H9 (cell line): Measurements from ENCODE around the gene WDR27. TPM values are rescaled to one million over a fixed set of nuclear protein-coding genes. Genes with fewer than 3 reads are reported as not detected.
A peak's percentile ranks its signal among the peaks of the same experiment; 100 is the strongest.

ENCODE experiments used
- DNase-seq: peaks from one replicate; pipeline ENCODE4 v3.0.0-alpha.2; 2017
- H2AFZ ChIP-seq: one replicate; pipeline ENCODE4 v1.6.1; 2013; ENCODE audit warnings: mild to moderate bottlenecking, low read length, control low read depth, moderate library complexity
- H2AK5ac ChIP-seq: 2 replicates; pipeline ENCODE4 v1.6.1; 2013; ENCODE audit warnings: low read length, control low read depth, mixed read lengths; ENCODE audit not compliant: insufficient read length
- H2BK120ac ChIP-seq: one replicate; pipeline ENCODE4 v1.6.1; 2013; ENCODE audit warnings: low read depth, mild to moderate bottlenecking, low read length, control low read depth, inconsistent platforms; ENCODE audit not compliant: poor library complexity, severe bottlenecking
- H2BK12ac ChIP-seq: 2 replicates; pipeline ENCODE4 v1.6.1; 2013; ENCODE audit warnings: low read length, control low read depth, mixed read lengths, low read depth; ENCODE audit not compliant: insufficient read length
- H2BK15ac ChIP-seq: 2 replicates; pipeline ENCODE4 v1.6.1; 2013; ENCODE audit warnings: low read depth, low read length, control low read depth
- H2BK20ac ChIP-seq: one replicate; pipeline ENCODE4 v1.6.1; 2013; ENCODE audit warnings: low read depth, mild to moderate bottlenecking, low read length, control low read depth, inconsistent platforms; ENCODE audit not compliant: poor library complexity, severe bottlenecking
- H2BK5ac ChIP-seq: 2 replicates; pipeline ENCODE4 v1.6.1; 2013; ENCODE audit warnings: low read length, control low read depth, mixed read lengths; ENCODE audit not compliant: insufficient read length
- H3K14ac ChIP-seq: 2 replicates; pipeline ENCODE4 v1.6.1; 2013; ENCODE audit warnings: low read length, control low read depth; ENCODE audit not compliant: insufficient read depth
- H3K18ac ChIP-seq: 2 replicates; pipeline ENCODE4 v1.6.1; 2013; ENCODE audit warnings: low read depth, mild to moderate bottlenecking, mixed read lengths, low read length, control low read depth; ENCODE audit not compliant: insufficient read length
- H3K23ac ChIP-seq: 2 replicates; pipeline ENCODE4 v1.6.1; 2013; ENCODE audit warnings: low read length, control low read depth, mixed read lengths, low read depth; ENCODE audit not compliant: insufficient read length
- H3K23me2 ChIP-seq: 2 replicates; pipeline ENCODE4 v1.6.1; 2013; ENCODE audit warnings: low read depth, mild to moderate bottlenecking, mixed read lengths, low read length, control low read depth; ENCODE audit not compliant: insufficient read length, poor library complexity, severe bottlenecking
- H3K27ac ChIP-seq: 2 replicates; pipeline ENCODE4 v1.5.1; 2013; ENCODE audit warnings: low read length, control low read depth, mixed read lengths, low read depth; ENCODE audit not compliant: insufficient read length
- H3K27me3 ChIP-seq: 2 replicates; pipeline ENCODE4 v1.6.1; 2013; ENCODE audit warnings: low read length, control low read depth, inconsistent platforms; ENCODE audit not compliant: insufficient read depth
- H3K4ac ChIP-seq: 2 replicates; pipeline ENCODE4 v1.6.1; 2013; ENCODE audit warnings: low read depth, mild to moderate bottlenecking, control low read depth, inconsistent platforms, low read length, moderate library complexity
- H3K4me1 ChIP-seq: 2 replicates; pipeline ENCODE4 v1.6.1; 2013; ENCODE audit warnings: low read length, control low read depth, inconsistent platforms; ENCODE audit not compliant: insufficient read depth
- H3K4me2 ChIP-seq: 2 replicates; pipeline ENCODE4 v1.6.1; 2013; ENCODE audit warnings: low read length, control low read depth, mixed read lengths; ENCODE audit not compliant: insufficient read length, insufficient read depth
- H3K56ac ChIP-seq: 2 replicates; pipeline ENCODE4 v1.6.1; 2013; ENCODE audit warnings: low read depth, mild to moderate bottlenecking, mixed read lengths, low read length, control low read depth; ENCODE audit not compliant: insufficient read length
- H3K79me1 ChIP-seq: 2 replicates; pipeline ENCODE4 v1.6.1; 2013; ENCODE audit warnings: low read depth, mild to moderate bottlenecking, moderate library complexity, low read length, control low read depth, inconsistent platforms; ENCODE audit not compliant: insufficient read depth, poor library complexity, severe bottlenecking
- H3K79me2 ChIP-seq: 2 replicates; pipeline ENCODE4 v1.6.1; 2013; ENCODE audit warnings: low read length, control low read depth, inconsistent platforms; ENCODE audit not compliant: insufficient read depth
- H3K9ac ChIP-seq: 2 replicates; pipeline ENCODE4 v1.6.1; 2013; ENCODE audit warnings: low read length, control low read depth, mixed read lengths; ENCODE audit not compliant: insufficient read length; ENCODE audit errors: extremely low read depth
- H3K9me3 ChIP-seq: one replicate; pipeline ENCODE4 v1.6.1; 2013; ENCODE audit warnings: low read depth, low read length, inconsistent platforms; ENCODE audit not compliant: control insufficient read depth
- H3T11ph ChIP-seq: one replicate; pipeline ENCODE4 v1.6.1; 2013; ENCODE audit warnings: mild to moderate bottlenecking, low read length, control low read depth, inconsistent platforms
- H4K20me1 ChIP-seq: one replicate; pipeline ENCODE4 v1.6.1; 2013; ENCODE audit not compliant: control insufficient read depth, insufficient read length, insufficient read depth
- H4K5ac ChIP-seq: 2 replicates; pipeline ENCODE4 v1.6.1; 2013; ENCODE audit warnings: low read depth, mild to moderate bottlenecking, mixed read lengths, low read length, control low read depth; ENCODE audit not compliant: insufficient read length
- H4K8ac ChIP-seq: replicated peaks from 2 replicates; pipeline ENCODE4 v1.6.1; 2013; ENCODE audit warnings: low read length, control low read depth, mixed read lengths, low read depth; ENCODE audit not compliant: insufficient read length
- H4K91ac ChIP-seq: 2 replicates; pipeline ENCODE4 v1.6.1; 2013; ENCODE audit warnings: low read depth, mild to moderate bottlenecking, moderate library complexity, mixed read lengths, low read length, control low read depth; ENCODE audit not compliant: insufficient read length
- H3K27ac Mint-ChIP-seq, 3 experiments: 2 replicates in 2 of 3; 3 replicates in 1 of 3; pipeline ENCODE4 v1.8.0; 2020 to 2021; ENCODE audit warnings: mixed read lengths in 3 of 3, mild to moderate bottlenecking in 1 of 3, moderate library complexity in 1 of 3
- H3K27me3 Mint-ChIP-seq: 2 replicates; pipeline ENCODE4 v1.8.0; 2021; ENCODE audit warnings: low read depth, mild to moderate bottlenecking, moderate library complexity, mixed read lengths
- H3K36me3 Mint-ChIP-seq, 3 experiments: 2 replicates in 2 of 3; 3 replicates in 1 of 3; pipeline ENCODE4 v1.8.0; 2020 to 2021; ENCODE audit warnings: low read depth in 3 of 3, mixed read lengths in 3 of 3; ENCODE audit not compliant: insufficient read depth in 1 of 3
- H3K4me1 Mint-ChIP-seq, 2 experiments: 2 replicates each; pipeline ENCODE4 v1.8.0; 2020; ENCODE audit warnings: mixed read lengths in 2 of 2
- H3K4me3 Mint-ChIP-seq, 2 experiments: 2 replicates in 1 of 2; 3 replicates in 1 of 2; pipeline ENCODE4 v1.8.0; 2020 to 2021; ENCODE audit warnings: mild to moderate bottlenecking in 2 of 2, mixed read lengths in 2 of 2, moderate library complexity in 1 of 2
- H3K9me3 Mint-ChIP-seq, 2 experiments: 2 replicates in 1 of 2; 3 replicates in 1 of 2; pipeline ENCODE4 v1.8.0; 2020; ENCODE audit warnings: mild to moderate bottlenecking in 2 of 2, mixed read lengths in 2 of 2, moderate library complexity in 1 of 2
- WGBS: extraction: QIAGEN DNeasy Blood & Tissue Kit; methylation state at CpG from one replicate; pipeline ENCODE4 v1.1.7; 2013; ENCODE audit warnings: missing lambda C conversion rate, low lambda C conversion rate, mixed read lengths; ENCODE audit not compliant: insufficient read length; ENCODE audit errors: extremely low coverage; 5-methylcytosine and 5-hydroxymethylcytosine counted together
- total RNA-seq: library from RNA; stranded (reverse); gene quantifications from 2 replicates; pipeline ENCODE4 v1.2.1, GENCODE V29; 2021
- TF ChIP-seq, protein P1 (sequence below): fragments of 200-600 bp; sonication (generic); conservative IDR thresholded peaks from 3 replicates; pipeline ENCODE4 v1.8.0; 2021; ENCODE audit warnings: antibody characterized with exemption, mild to moderate bottlenecking

Gene WDR27
- total RNA-seq, 1 experiment from 2014 or later: 48.7 TPM

DNA sequence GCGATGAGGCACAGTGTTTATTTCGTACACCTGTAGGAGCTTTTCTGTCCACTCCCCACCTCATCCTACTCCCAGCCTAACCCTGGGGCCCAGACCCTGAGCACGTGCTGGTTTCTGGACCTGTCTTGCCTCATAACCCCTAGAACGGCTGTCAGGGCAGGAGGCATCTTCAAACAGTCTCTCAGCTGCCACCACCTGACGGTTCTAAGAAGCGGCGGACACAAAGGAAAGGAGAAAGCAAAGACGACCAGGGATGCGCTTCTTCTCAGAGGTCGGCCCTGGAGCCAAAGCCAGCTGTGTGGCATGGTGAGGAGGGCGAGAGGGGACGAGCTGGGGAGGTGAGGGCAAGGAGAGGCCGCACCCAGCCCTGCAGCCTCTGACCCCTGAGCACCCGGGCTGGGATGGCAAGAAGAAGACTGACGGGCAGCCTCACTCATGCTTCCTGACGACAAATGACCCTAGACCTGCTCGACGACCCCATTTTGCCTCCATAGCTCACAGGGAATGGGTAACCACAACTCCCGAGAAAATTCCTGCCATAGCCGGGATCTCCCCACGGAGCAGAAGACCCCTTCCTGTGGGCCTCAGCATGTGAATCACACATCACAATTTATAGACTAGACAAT, 62.1 kb downstream of the WDR27 start:
- Histone ChIP-seq H2AK5ac (no peak overlapping the region), H3K23me2 (no peaks in the 10 kb centered on the region), H4K8ac (no peak overlapping the region), H3K18ac (no peak overlapping the region), H3K56ac (no peak overlapping the region), H3T11ph (no peak overlapping the region), H2BK15ac (no peak overlapping the region), H3K4me2 (no peak overlapping the region), H4K91ac (no peak overlapping the region), H3K9me3 (no peaks in the 10 kb centered on the region), H3K9ac (no peak overlapping the region), H3K79me2 (no peaks in the 10 kb centered on the region), H2BK120ac (no peak overlapping the region), H4K20me1 (no peaks in the 10 kb centered on the region), H3K4me1 (peaks cover 2% of the 10 kb centered on the region; the same call in 1 of the 2 replicates), H3K14ac (peak overlapping the region; percentile 5; the same call in 1 of the 2 replicates), H3K4ac (no peak overlapping the region), H3K23ac (no peak overlapping the region), H2AFZ (no peak overlapping the region), H3K79me1 (no peaks in the 10 kb centered on the region), H3K27ac (no peak overlapping the region), H4K5ac (no peak overlapping the region), H2BK5ac (no peak overlapping the region), H2BK12ac (no peak overlapping the region), H3K27me3 (no peaks in the 10 kb centered on the region), H2BK20ac (no peak overlapping the region)
- H3K36me3 Mint-ChIP-seq: peaks cover 15 to 37% (median 31%) of the 10 kb centered on the region in 3 experiments; a peak in 6 of 7 replicates
- H3K9me3 Mint-ChIP-seq: no peaks in the 10 kb centered on the region
- H3K4me1 Mint-ChIP-seq: 0 out of 4 replicates have a peak, but pooled peaks cover 3 to 4% of the 10 kb centered on the region in 2 experiments
- no peak overlapping the region for H3K4me3 Mint-ChIP-seq
- TF ChIP-seq, protein P1, sequence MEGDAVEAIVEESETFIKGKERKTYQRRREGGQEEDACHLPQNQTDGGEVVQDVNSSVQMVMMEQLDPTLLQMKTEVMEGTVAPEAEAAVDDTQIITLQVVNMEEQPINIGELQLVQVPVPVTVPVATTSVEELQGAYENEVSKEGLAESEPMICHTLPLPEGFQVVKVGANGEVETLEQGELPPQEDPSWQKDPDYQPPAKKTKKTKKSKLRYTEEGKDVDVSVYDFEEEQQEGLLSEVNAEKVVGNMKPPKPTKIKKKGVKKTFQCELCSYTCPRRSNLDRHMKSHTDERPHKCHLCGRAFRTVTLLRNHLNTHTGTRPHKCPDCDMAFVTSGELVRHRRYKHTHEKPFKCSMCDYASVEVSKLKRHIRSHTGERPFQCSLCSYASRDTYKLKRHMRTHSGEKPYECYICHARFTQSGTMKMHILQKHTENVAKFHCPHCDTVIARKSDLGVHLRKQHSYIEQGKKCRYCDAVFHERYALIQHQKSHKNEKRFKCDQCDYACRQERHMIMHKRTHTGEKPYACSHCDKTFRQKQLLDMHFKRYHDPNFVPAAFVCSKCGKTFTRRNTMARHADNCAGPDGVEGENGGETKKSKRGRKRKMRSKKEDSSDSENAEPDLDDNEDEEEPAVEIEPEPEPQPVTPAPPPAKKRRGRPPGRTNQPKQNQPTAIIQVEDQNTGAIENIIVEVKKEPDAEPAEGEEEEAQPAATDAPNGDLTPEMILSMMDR: no peak
- no peak for DNase-seq
- no peaks in the 10 kb centered on the region for H3K27me3 Mint-ChIP-seq
- no CpG with 5 or more reads among the region's 21 CpGs for WGBS
- H3K27ac Mint-ChIP-seq: no peak overlapping the region
